Measurements from ENCODE around the gene GRPEL2. TPM values are rescaled to one million over a fixed set of nuclear protein-coding genes. Genes with fewer than 3 reads are reported as not detected.
"Not testable (repeated sequence)": the region's sequence is repeated elsewhere in the genome, so short reads cannot be mapped to it uniquely, and the experiment has no call there.

The GRPEL2 gene
- total and polyA plus RNA-seq, 2 experiments from 2014 or later = 20.2 to 62.2 TPM

- TF ChIP-seq ZNF462 (CRISPR knock-in tag; IDR thresholded peaks at IDR 0.05) = no peak
- TF ChIP-seq NANOG (IDR thresholded peaks at IDR 0.05; ENCODE audit: borderline replicate concordance) = no peak
- no peak for TF ChIP-seq ZNF331 (CRISPR knock-in tag; IDR thresholded peaks at IDR 0.05; ENCODE audit: low read depth)
- no peak for TF ChIP-seq EZH2phosphoT487 (IDR thresholded peaks at IDR 0.05; ENCODE audit: unreplicated experiment)
- no peak for TF ChIP-seq ZNF114 (CRISPR knock-in tag; IDR thresholded peaks at IDR 0.05)
- no peak for TF ChIP-seq CREB1 (CRISPR knock-in tag; IDR thresholded peaks at IDR 0.05; ENCODE audit: low read depth)
Measured at GRCh38 chr5:149397530-149397929, 52.2 kb downstream of the GRPEL2 start (continued).

DNA sequence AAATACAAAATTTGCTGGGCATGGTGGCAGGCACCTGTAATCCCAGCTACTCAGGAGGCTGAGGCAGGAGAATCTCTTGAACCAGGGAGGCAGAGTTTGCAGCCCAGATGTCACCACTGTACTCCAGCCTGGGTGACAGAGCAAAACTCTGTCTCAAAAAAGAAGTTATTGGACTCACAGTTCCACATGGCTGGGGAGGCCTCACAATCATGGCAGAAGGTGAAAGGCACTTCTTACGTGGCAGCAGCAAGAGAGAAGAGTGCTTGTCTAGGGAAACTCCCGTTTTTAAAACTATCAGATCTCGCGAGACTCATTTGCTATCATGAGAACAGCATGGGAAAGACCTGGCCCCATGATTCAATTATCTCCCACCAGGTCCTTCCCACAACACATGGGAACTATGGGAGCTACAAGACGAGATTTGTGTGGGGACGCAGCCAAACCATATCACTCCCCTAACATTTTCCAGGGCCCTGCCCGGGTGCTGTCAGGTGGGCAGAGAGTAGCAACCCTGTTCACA, 53.5 kb downstream of the GRPEL2 start:
- not testable (repeated sequence) for H2AFZ ChIP-seq; ATAC-seq; H3K4me2 ChIP-seq; DNase-seq (ENCODE audit: low spot score); H3K27me3 ChIP-seq (ENCODE audit: insufficient read depth); H4K20me1 ChIP-seq (replicated peaks; ENCODE audit: insufficient read depth); H3K27ac Mint-ChIP-seq; H3K4me3 Mint-ChIP-seq; H3K36me3 ChIP-seq (ENCODE audit: insufficient read depth); H3K9me3 Mint-ChIP-seq; H3K79me2 ChIP-seq (replicated peaks; ENCODE audit: insufficient read depth); H3K27ac ChIP-seq (ENCODE audit: low read depth); H3F3A ChIP-seq (replicated peaks; ENCODE audit: low read depth); H3K9me2 ChIP-seq (ENCODE audit: insufficient read depth); H3K27me3 Mint-ChIP-seq (ENCODE audit: insufficient read depth, low read depth, poor library complexity); H3K4me3 ChIP-seq; H3K4me1 ChIP-seq (ENCODE audit: insufficient read depth); H3K36me3 Mint-ChIP-seq (ENCODE audit: low read depth); H3K4me1 Mint-ChIP-seq
